Trophoblast cell (in vitro differentiated cells and primary cell): ENCODE measurements around the gene CYP46A1.
A peak's percentile ranks its signal among the peaks of the same experiment; 100 is the strongest.

Source experiments
- DNase-seq, 2 donors: peaks; one replicate each; pipeline ENCODE4 v3.0.0-alpha.2; 2016
- H2AFZ ChIP-seq: 2 replicates; pipeline ENCODE4 v1.6.1; 2013; ENCODE audit warnings: low read length, moderate library complexity, mild to moderate bottlenecking; ENCODE audit not compliant: insufficient read depth, poor library complexity
- H2AK5ac ChIP-seq: 2 replicates; pipeline ENCODE4 v1.6.1; 2013; ENCODE audit warnings: mild to moderate bottlenecking, low read length
- H2BK120ac ChIP-seq: 2 replicates; pipeline ENCODE4 v1.6.1; 2013; ENCODE audit warnings: low read length, mild to moderate bottlenecking, moderate library complexity; ENCODE audit not compliant: insufficient read depth, poor library complexity
- H2BK12ac ChIP-seq: 2 replicates; pipeline ENCODE4 v1.6.1; 2013; ENCODE audit warnings: mild to moderate bottlenecking, low read length, moderate library complexity
- H2BK5ac ChIP-seq: 2 replicates; pipeline ENCODE4 v1.6.1; 2013; ENCODE audit warnings: low read length, low read depth, moderate library complexity, mild to moderate bottlenecking; ENCODE audit not compliant: poor library complexity
- H3K14ac ChIP-seq: 2 replicates; pipeline ENCODE4 v1.6.1; 2013; ENCODE audit warnings: mild to moderate bottlenecking, low read length
- H3K18ac ChIP-seq: 2 replicates; pipeline ENCODE4 v1.6.1; 2013; ENCODE audit warnings: mild to moderate bottlenecking, low read length
- H3K23ac ChIP-seq: 2 replicates; pipeline ENCODE4 v1.6.1; 2013; ENCODE audit warnings: low read length
- H3K27ac ChIP-seq: 2 replicates; pipeline ENCODE4 v1.5.1; 2013; ENCODE audit warnings: low read depth, mild to moderate bottlenecking, inconsistent platforms, low read length, moderate library complexity
- H3K27me3 ChIP-seq: 2 replicates; pipeline ENCODE4 v1.6.1; 2013; ENCODE audit warnings: inconsistent platforms, mild to moderate bottlenecking, low read length, moderate library complexity; ENCODE audit not compliant: insufficient read depth
- H3K36me3 ChIP-seq, 2 experiments: 1 replicate in 1 of 2; 2 replicates in 1 of 2; pipeline ENCODE4 v1.6.1; 2013; ENCODE audit warnings: low read length in 2 of 2, mild to moderate bottlenecking in 2 of 2, moderate library complexity in 1 of 2; ENCODE audit not compliant: insufficient read depth in 2 of 2, control insufficient read depth in 1 of 2
- H3K4ac ChIP-seq: 2 replicates; pipeline ENCODE4 v1.6.1; 2013; ENCODE audit warnings: low read depth, mild to moderate bottlenecking, low read length, moderate library complexity
- H3K4me1 ChIP-seq, 2 experiments: 1 replicate in 1 of 2; 2 replicates in 1 of 2; pipeline ENCODE4 v1.6.1; 2013; ENCODE audit warnings: low read length in 2 of 2, mild to moderate bottlenecking in 2 of 2, moderate library complexity in 1 of 2; ENCODE audit not compliant: insufficient read depth in 2 of 2, control insufficient read depth in 1 of 2
- H3K4me2 ChIP-seq: 2 replicates; pipeline ENCODE4 v1.6.1; 2013; ENCODE audit warnings: inconsistent platforms, mild to moderate bottlenecking, low read length, moderate library complexity
- H3K4me3 ChIP-seq: 2 replicates; pipeline ENCODE4 v1.5.1; 2013; ENCODE audit warnings: mild to moderate bottlenecking, low read depth, low read length, inconsistent platforms
- H3K79me1 ChIP-seq: one replicate; pipeline ENCODE4 v1.6.1; 2013; ENCODE audit warnings: low read length
- H3K79me2 ChIP-seq: 2 replicates; pipeline ENCODE4 v1.6.1; 2013; ENCODE audit warnings: low read length, mild to moderate bottlenecking; ENCODE audit not compliant: control insufficient read depth, insufficient read depth, poor library complexity
- H3K9ac ChIP-seq: 2 replicates; pipeline ENCODE4 v1.6.1; 2013; ENCODE audit warnings: mild to moderate bottlenecking, low read length
- H3K9me3 ChIP-seq: 2 replicates; pipeline ENCODE4 v1.6.1; 2013; ENCODE audit warnings: low read depth, mild to moderate bottlenecking, control low read depth, inconsistent platforms, low read length; ENCODE audit not compliant: insufficient read depth
- H4K12ac ChIP-seq: 2 replicates; pipeline ENCODE4 v1.6.1; 2013; ENCODE audit warnings: low read depth, mild to moderate bottlenecking, low read length, moderate library complexity
- H4K8ac ChIP-seq: 2 replicates; pipeline ENCODE4 v1.6.1; 2013; ENCODE audit warnings: low read depth, mild to moderate bottlenecking, low read length, moderate library complexity
- H4K91ac ChIP-seq: one replicate; pipeline ENCODE4 v1.6.1; 2013; ENCODE audit warnings: low read depth, mild to moderate bottlenecking, low read length, moderate library complexity
- WGBS: extraction: QIAGEN DNeasy Blood & Tissue Kit; methylation state at CpG from one replicate; pipeline ENCODE4 v1.1.7; 2013; ENCODE audit warnings: missing lambda C conversion rate; ENCODE audit not compliant: insufficient read length, insufficient coverage; ENCODE audit errors: extremely low coverage; 5-methylcytosine and 5-hydroxymethylcytosine counted together

CYP46A1 gene

GRCh38 chr14:99744199-99744872, 60.2 kb downstream of the CYP46A1 start:
- no peaks in the 10 kb centered on the region for H3K79me1 ChIP-seq
- no peak overlapping the region for H3K9ac ChIP-seq
- peak overlapping the region; percentile 52 for H3K23ac ChIP-seq
- no peak overlapping the region for H3K18ac ChIP-seq
- H3K4me1 ChIP-seq = no peaks in the 10 kb centered on the region
- H3K27me3 ChIP-seq = no peaks in the 10 kb centered on the region
- H3K27ac ChIP-seq = no peak overlapping the region
- H2BK12ac ChIP-seq = no peak overlapping the region
- H2AFZ ChIP-seq = no peak overlapping the region
- no peak overlapping the region for H3K4me3 ChIP-seq
- H4K12ac ChIP-seq = no peak overlapping the region
- H4K91ac ChIP-seq = no peak overlapping the region
- no peaks in the 10 kb centered on the region for H3K9me3 ChIP-seq
- no peak overlapping the region for H3K4me2 ChIP-seq
- H3K14ac ChIP-seq = no peak overlapping the region
- no CpG with 5 or more reads among the region's 11 CpGs for WGBS
- H2BK120ac ChIP-seq = no peak overlapping the region
- no peak overlapping the region for H4K8ac ChIP-seq
- H2BK5ac ChIP-seq = no peak overlapping the region
- DNase-seq = peak in 1 of 2 donors; percentile 45
- H3K4ac ChIP-seq = no peak overlapping the region
- H3K79me2 ChIP-seq = no peaks in the 10 kb centered on the region
- no peak overlapping the region for H2AK5ac ChIP-seq
- no peaks in the 10 kb centered on the region for H3K36me3 ChIP-seq

- WGBS = no CpG with 5 or more reads among the region's 7 CpGs
Observed at GRCh38 chr14:99744873-99745224, 60.8 kb downstream of the CYP46A1 start.

GRCh38 chr14:99745307-99745951, 61.3 kb downstream of the CYP46A1 start:
- Histone ChIP-seq H3K4ac (no peak overlapping the region), H3K4me2 (no peak overlapping the region), H4K12ac (no peak overlapping the region), H3K4me3 (no peak overlapping the region), H3K4me1 (no peaks in the 10 kb centered on the region), H4K91ac (no peak overlapping the region), H2BK120ac (no peak overlapping the region), H4K8ac (no peak overlapping the region), H2BK12ac (no peak overlapping the region), H3K79me2 (no peaks in the 10 kb centered on the region), H3K18ac (no peak overlapping the region), H3K14ac (no peak overlapping the region), H3K79me1 (no peaks in the 10 kb centered on the region), H3K9ac (no peak overlapping the region), H3K27ac (no peak overlapping the region), H3K36me3 (no peaks in the 10 kb centered on the region), H2AK5ac (no peak overlapping the region), H2AFZ (no peak overlapping the region), H3K27me3 (no peaks in the 10 kb centered on the region), H3K23ac (no peak overlapping the region), H2BK5ac (no peak overlapping the region), H3K9me3 (no peaks in the 10 kb centered on the region)
- no CpG with 5 or more reads among the region's 10 CpGs for WGBS
- no peak for DNase-seq

More at GRCh38 chr14:99744873-99745224, 60.8 kb downstream of the CYP46A1 start:
- no peaks in the 10 kb centered on the region for H3K79me2 ChIP-seq
- H3K14ac ChIP-seq = no peak overlapping the region
- H2AFZ ChIP-seq = no peak overlapping the region
- H3K4me2 ChIP-seq = no peak overlapping the region
- no peak overlapping the region for H2BK120ac ChIP-seq
- no peak overlapping the region for H2BK12ac ChIP-seq
- no peak overlapping the region for H3K9ac ChIP-seq
- H3K23ac ChIP-seq = no peak overlapping the region
- H4K12ac ChIP-seq = no peak overlapping the region
- H3K4me3 ChIP-seq = no peak overlapping the region
- H2AK5ac ChIP-seq = no peak overlapping the region
- H3K27me3 ChIP-seq = no peaks in the 10 kb centered on the region
- no peak overlapping the region for H3K18ac ChIP-seq
- no peak overlapping the region for H3K4ac ChIP-seq
- no peak for DNase-seq
- no peaks in the 10 kb centered on the region for H3K36me3 ChIP-seq
- no peak overlapping the region for H2BK5ac ChIP-seq
- no peaks in the 10 kb centered on the region for H3K79me1 ChIP-seq
- H4K91ac ChIP-seq = no peak overlapping the region
- no peak overlapping the region for H4K8ac ChIP-seq
- H3K4me1 ChIP-seq = no peaks in the 10 kb centered on the region
- H3K27ac ChIP-seq = no peak overlapping the region
- H3K9me3 ChIP-seq = no peaks in the 10 kb centered on the region

- no peak overlapping the region for H3K9ac ChIP-seq
- H3K4me1 ChIP-seq = peaks cover 1 to 7% of the 10 kb centered on the region in 2 experiments
- H3K14ac ChIP-seq = no peak overlapping the region
- no CpG with 5 or more reads among the region's 7 CpGs for WGBS
- H3K36me3 ChIP-seq = no peaks in the 10 kb centered on the region
- H3K79me1 ChIP-seq = no peaks in the 10 kb centered on the region
- H3K4me3 ChIP-seq = no peak overlapping the region
- H3K18ac ChIP-seq = no peak overlapping the region
- H2AFZ ChIP-seq = no peak overlapping the region
- H2AK5ac ChIP-seq = no peak overlapping the region
- no peak overlapping the region for H3K23ac ChIP-seq
- H3K4me2 ChIP-seq = no peak overlapping the region
- no peak overlapping the region for H2BK5ac ChIP-seq
- H4K8ac ChIP-seq = no peak overlapping the region
- H4K12ac ChIP-seq = no peak overlapping the region
- no peak overlapping the region for H4K91ac ChIP-seq
- no peak overlapping the region for H3K27ac ChIP-seq
- no peak overlapping the region for H2BK120ac ChIP-seq
- H3K4ac ChIP-seq = no peak overlapping the region
- H2BK12ac ChIP-seq = no peak overlapping the region
- no peak for DNase-seq
- no peaks in the 10 kb centered on the region for H3K27me3 ChIP-seq
- H3K79me2 ChIP-seq = no peaks in the 10 kb centered on the region
- H3K9me3 ChIP-seq = no peaks in the 10 kb centered on the region
Observed at GRCh38 chr14:99747167-99747566, 63.1 kb downstream of the CYP46A1 start.
